K562 (cell line): ENCODE data around the gene PIGV. TPM values are rescaled to one million over a fixed set of nuclear protein-coding genes. Genes with fewer than 3 reads are reported as not detected.

Experiments
- AFF4 ChIP-seq: sonication (generic); formaldehyde crosslinking; IDR thresholded peaks from 2 replicates; pipeline ENCODE4 v1.8.0; 2023; ENCODE audit warnings: mild to moderate bottlenecking, missing genetic modification reagents
- BDP1 ChIP-seq: IDR thresholded peaks from 3 replicates; pipeline ENCODE4 v1.6.1; 2011; ENCODE audit not compliant: insufficient read length, insufficient read depth
- CHD1 ChIP-seq: fragments of 200-600 bp; sonication (generic); IDR thresholded peaks from one replicate; pipeline ENCODE4 v1.6.1; 2012; ENCODE audit warnings: mild to moderate bottlenecking, moderate library complexity, low read length, inconsistent platforms
- DDX20 ChIP-seq: fragments of 450-650 bp; IDR thresholded peaks from 2 replicates; pipeline ENCODE4 v1.6.1; 2016; ENCODE audit warnings: missing genetic modification characterization, low read depth, mild to moderate bottlenecking, missing compliant biosample characterization, moderate library complexity
- GATAD2A ChIP-seq: fragments of 450-650 bp; IDR thresholded peaks from 2 replicates; pipeline ENCODE4 v1.6.1; 2017
- HMG20A ChIP-seq: fragments of 450-650 bp; formaldehyde crosslinking; conservative IDR thresholded peaks from 2 replicates; pipeline ENCODE4 v1.4.0; 2020; ENCODE audit warnings: mild to moderate bottlenecking, mixed read lengths
- HNRNPH1 ChIP-seq: fragments of 200-400 bp; formaldehyde crosslinking; optimal IDR thresholded peaks from 2 replicates; pipeline ENCODE3; 2017; ENCODE audit warnings: low read depth, mild to moderate bottlenecking, low read length, moderate library complexity
- ILF3 ChIP-seq: fragments of 450-650 bp; IDR thresholded peaks from 2 replicates; pipeline ENCODE4 v1.6.1; 2018; ENCODE audit warnings: antibody characterized with exemption, mild to moderate bottlenecking, moderate library complexity, borderline replicate concordance
- KAT2B ChIP-seq: IDR thresholded peaks from one replicate; pipeline ENCODE4 v1.6.1; 2012; ENCODE audit warnings: low read depth, mild to moderate bottlenecking, control low read depth, inconsistent platforms, low read length, moderate library complexity
- KAT8 ChIP-seq: fragments of 450-650 bp; IDR thresholded peaks from 2 replicates; pipeline ENCODE4 v1.6.1; 2016; ENCODE audit warnings: low read depth, mild to moderate bottlenecking
- KDM1A ChIP-seq, 2 experiments: fragments of 450-650 bp; IDR thresholded peaks; 2 replicates each; pipeline ENCODE4 v1.6.1; 2016; ENCODE audit warnings: mild to moderate bottlenecking in 2 of 2
- MAFK ChIP-seq: IDR thresholded peaks from 2 replicates; pipeline ENCODE4 v1.6.1; 2011; ENCODE audit warnings: low read length, improper control_type of control experiment
- MBD2 ChIP-seq: sonication (generic); IDR thresholded peaks from 2 replicates; pipeline ENCODE4 v1.6.1; 2016; ENCODE audit warnings: low read depth, borderline replicate concordance
- MECOM ChIP-seq: fragments of 250-450 bp; sonication (Bioruptor Pico); IDR thresholded peaks from 2 replicates; pipeline ENCODE4 v1.8.0; 2022; ENCODE audit warnings: inconsistent platforms
- MED1 ChIP-seq: sonication (generic); formaldehyde crosslinking; IDR thresholded peaks from 2 replicates; pipeline ENCODE4 v1.8.1; 2023; ENCODE audit warnings: missing genetic modification reagents, borderline replicate concordance
- MYBL2 ChIP-seq, 2 experiments: fragments of 450-650 bp in 1 of 2; sonication (generic) in 1 of 2; formaldehyde crosslinking in 1 of 2; IDR thresholded peaks; 2 replicates each; pipeline versions ENCODE4 v1.6.1 to v1.8.1; 2017 to 2022; ENCODE audit warnings: borderline replicate concordance in 1 of 2, inconsistent platforms in 1 of 2, low read depth in 1 of 2, mild to moderate bottlenecking in 1 of 2, missing genetic modification reagents in 1 of 2, moderate library complexity in 1 of 2
- PBX2 ChIP-seq, 2 experiments: IDR thresholded peaks in 1 of 2; conservative IDR thresholded peaks in 1 of 2; 2 replicates each; pipeline ENCODE4 v1.6.1; 2016; ENCODE audit warnings: low read depth in 2 of 2, mild to moderate bottlenecking in 1 of 2, missing compliant biosample characterization in 1 of 2, missing genetic modification characterization in 1 of 2, moderate library complexity in 1 of 2
- PCBP1 ChIP-seq: fragments of 200-400 bp; formaldehyde crosslinking; IDR thresholded peaks from 2 replicates; pipeline ENCODE4 v1.6.1; 2018; ENCODE audit warnings: mild to moderate bottlenecking, low read depth, low read length; ENCODE audit not compliant: poor library complexity, severe bottlenecking
- PHTF2 ChIP-seq: fragments of 250-450 bp; sonication (Bioruptor Pico); IDR thresholded peaks from 2 replicates; pipeline ENCODE4 v1.5.0; 2021; ENCODE audit warnings: mild to moderate bottlenecking
- SLC30A9 ChIP-seq: fragments of 250-450 bp; sonication (Bioruptor Pico); IDR thresholded peaks from 2 replicates; pipeline ENCODE4 v1.8.0; 2022; ENCODE audit warnings: mild to moderate bottlenecking, moderate library complexity
- SUPT5H ChIP-seq: fragments of 450-650 bp; IDR thresholded peaks from 2 replicates; pipeline ENCODE4 v1.6.1; 2016
- ZNF449 ChIP-seq: fragments of 250-450 bp; sonication (Bioruptor Pico); IDR thresholded peaks from 2 replicates; pipeline ENCODE4 v1.8.0; 2022; ENCODE audit warnings: moderate library complexity, mild to moderate bottlenecking, inconsistent platforms
- ZSCAN32 ChIP-seq: fragments of 450-650 bp; formaldehyde crosslinking; IDR thresholded peaks from 2 replicates; pipeline ENCODE4 v1.4.0; 2020; ENCODE audit warnings: mild to moderate bottlenecking, moderate library complexity
- polyA plus RNA-seq, 8 experiments: library from polyadenylated mRNA; depleted of rRNA in 4 of 8; stranded (reverse) in 5 of 8; unstranded in 3 of 8; fragments of >200 nt; fragmentation: Nextera tagmentation in 2 of 8; fragmentation: Illumina TruSeq in 1 of 8; extraction: Ambion mirVana in 2 of 8; extraction: Trizol in 1 of 8; gene quantifications; 2 replicates each; pipeline versions ENCODE4 v1.2.1 to v1.2.3, GENCODE V29; 2011 to 2014; ENCODE audit warnings: inconsistent platforms in 1 of 8, missing spikeins in 1 of 8
- total RNA-seq, 7 experiments: library from RNA; depleted of rRNA in 6 of 7; stranded (reverse); fragments of >200 nt in 6 of 7; fragmentation: Illumina TruSeq in 2 of 7; extraction: Trizol in 2 of 7; gene quantifications; 2 replicates each; pipeline versions ENCODE4 v1.2.1 to v1.2.3, GENCODE V29; 2011 to 2021; ENCODE audit warnings: low replicate concordance in 1 of 7

The PIGV gene
- total and polyA plus RNA-seq, 9 of the 15 experiments (the other 6 are each of a cell fraction or from before 2014, with no cell fraction given), result 8.4 to 21.8 (median 11.7) TPM

DNA sequence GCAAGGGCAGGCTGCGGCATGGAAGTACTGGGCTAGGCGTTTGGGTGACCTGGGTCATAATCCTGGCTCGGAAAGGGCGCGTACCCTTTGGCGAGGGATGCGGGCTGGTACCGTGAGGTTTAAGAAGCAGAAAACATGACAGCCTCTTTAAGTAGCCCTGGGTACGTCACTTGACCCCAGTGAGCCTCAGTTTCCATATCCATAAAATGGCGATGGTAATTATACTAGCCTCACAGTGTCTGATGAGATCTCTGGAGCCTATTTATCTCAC, 700 bp downstream of the PIGV start (continued):
- TF ChIP-seq PBX2 (CRISPR knock-in tag; IDR thresholded peaks at IDR 0.05; ENCODE audit: low read depth), result no peak
- no peak for TF ChIP-seq PBX2 (tag; conservative IDR thresholded peaks at IDR 0.05; ENCODE audit: low read depth)
- TF ChIP-seq KDM1A (IDR thresholded peaks at IDR 0.05), result peak; percentile 41 to 42; a peak in 2 of 4 replicates
- no peak for TF ChIP-seq SLC30A9
- TF ChIP-seq DDX20 (tag), result no peak
- TF ChIP-seq MAFK, result no peak
- no peak for TF ChIP-seq HMG20A (CRISPR knock-in tag)
- no peak for TF ChIP-seq KAT8
- TF ChIP-seq ZNF449 (CRISPR knock-in tag), result no peak
- no peak for TF ChIP-seq MBD2
- TF ChIP-seq KAT2B, result no peak
- TF ChIP-seq ILF3, result no peak
- no peak for TF ChIP-seq MECOM (CRISPR knock-in tag)
- peak; percentile 35; the same call in 1 of the 2 replicates for TF ChIP-seq AFF4 (CRISPR knock-in tag)
- TF ChIP-seq ZSCAN32 (CRISPR knock-in tag), result no peak
- no peak for TF ChIP-seq CHD1
- no peak for TF ChIP-seq BDP1
- 0 out of 2 replicates have a peak, but pooled peaks have one; percentile 1 for TF ChIP-seq SUPT5H
- no peak for TF ChIP-seq PCBP1
- TF ChIP-seq PHTF2 (CRISPR knock-in tag), result no peak
- TF ChIP-seq GATAD2A, result 0 out of 2 replicates have a peak, but pooled peaks have one; percentile 66
- no peak for TF ChIP-seq MED1 (CRISPR knock-in tag)
- TF ChIP-seq MYBL2 (IDR thresholded peaks at IDR 0.05; ENCODE audit: low read depth), result no peak
- no peak for TF ChIP-seq MYBL2 (CRISPR knock-in tag; IDR thresholded peaks at IDR 0.05; ENCODE audit: borderline replicate concordance)
- TF ChIP-seq HNRNPH1, result no peak
